HG03469 (cell line): ENCODE measurements around the gene FAM186B.
A peak's percentile ranks its signal among the peaks of the same experiment; 100 is the strongest.

Experiments
- ATAC-seq: cut with Tn5 transposase; IDR thresholded peaks from one replicate; pipeline ENCODE4 v1.9.1; 2021; ENCODE audit warnings: mild to moderate bottlenecking, moderate library complexity, moderate number of reproducible peaks; ENCODE audit not compliant: unreplicated experiment

The FAM186B gene

GRCh38 chr12:49636574-49636973 is 31.1 kb upstream of the FAM186B start:
- ATAC-seq = no peak

- no peak for ATAC-seq
Measured at GRCh38 chr12:49635656-49636055, 30.2 kb upstream of the FAM186B start.

- ATAC-seq = no peak
Measured at GRCh38 chr12:49635036-49635435, 29.6 kb upstream of the FAM186B start.

GRCh38 chr12:49633703-49634345 is 28.4 kb upstream of the FAM186B start:
- ATAC-seq = no peak

GRCh38 chr12:49632986-49633702 is 27.7 kb upstream of the FAM186B start:
- ATAC-seq = no peak

- ATAC-seq = no peak
Measured at GRCh38 chr12:49632401-49632800, 27.0 kb upstream of the FAM186B start.

GRCh38 chr12:49631336-49631907 is 26.0 kb upstream of the FAM186B start:
- no peak for ATAC-seq

GRCh38 chr12:49627752-49628360 is 22.4 kb upstream of the FAM186B start:
- no peak for ATAC-seq

GRCh38 chr12:49626836-49627235 is 21.4 kb upstream of the FAM186B start:
- no peak for ATAC-seq

- no peak for ATAC-seq
Measured at GRCh38 chr12:49626169-49626835, 20.9 kb upstream of the FAM186B start.

- no peak for ATAC-seq
Measured at GRCh38 chr12:49624921-49625577, 19.6 kb upstream of the FAM186B start.

- peak; percentile 49 for ATAC-seq
Measured at GRCh38 chr12:49623142-49623904, 17.9 kb upstream of the FAM186B start, which contains the start of gene PRPF40B. PRPF40B (plus strand) TSS chr12:49623561; CDS start chr12:49623591, 30 bp downstream.

- peak; percentile 21 for ATAC-seq
Measured at GRCh38 chr12:49622501-49623141, 17.2 kb upstream of the FAM186B start.

GRCh38 chr12:49621651-49622500 is 16.4 kb upstream of the FAM186B start:
- ATAC-seq = no peak

GRCh38 chr12:49619286-49619685 is 13.8 kb upstream of the FAM186B start:
- no peak for ATAC-seq

- ATAC-seq = no peak
Measured at GRCh38 chr12:49618576-49618975, 13.1 kb upstream of the FAM186B start.

- no peak for ATAC-seq
Measured at GRCh38 chr12:49616533-49617219, 11.2 kb upstream of the FAM186B start.

GRCh38 chr12:49615725-49616124 is 10.3 kb upstream of the FAM186B start:
- no peak for ATAC-seq
